NCI-H2196 (cell line): ENCODE results near the gene RPAP2.
"Not testable (repeated sequence)": the region's sequence is repeated elsewhere in the genome, so short reads cannot be mapped to it uniquely, and the experiment has no call there.

Source experiments
- DNase-seq: peaks from one replicate; lab custom pipeline; 2025; ENCODE audit not compliant: unreplicated experiment; lab: John Stamatoyannopoulos, UW

Gene RPAP2

DNA sequence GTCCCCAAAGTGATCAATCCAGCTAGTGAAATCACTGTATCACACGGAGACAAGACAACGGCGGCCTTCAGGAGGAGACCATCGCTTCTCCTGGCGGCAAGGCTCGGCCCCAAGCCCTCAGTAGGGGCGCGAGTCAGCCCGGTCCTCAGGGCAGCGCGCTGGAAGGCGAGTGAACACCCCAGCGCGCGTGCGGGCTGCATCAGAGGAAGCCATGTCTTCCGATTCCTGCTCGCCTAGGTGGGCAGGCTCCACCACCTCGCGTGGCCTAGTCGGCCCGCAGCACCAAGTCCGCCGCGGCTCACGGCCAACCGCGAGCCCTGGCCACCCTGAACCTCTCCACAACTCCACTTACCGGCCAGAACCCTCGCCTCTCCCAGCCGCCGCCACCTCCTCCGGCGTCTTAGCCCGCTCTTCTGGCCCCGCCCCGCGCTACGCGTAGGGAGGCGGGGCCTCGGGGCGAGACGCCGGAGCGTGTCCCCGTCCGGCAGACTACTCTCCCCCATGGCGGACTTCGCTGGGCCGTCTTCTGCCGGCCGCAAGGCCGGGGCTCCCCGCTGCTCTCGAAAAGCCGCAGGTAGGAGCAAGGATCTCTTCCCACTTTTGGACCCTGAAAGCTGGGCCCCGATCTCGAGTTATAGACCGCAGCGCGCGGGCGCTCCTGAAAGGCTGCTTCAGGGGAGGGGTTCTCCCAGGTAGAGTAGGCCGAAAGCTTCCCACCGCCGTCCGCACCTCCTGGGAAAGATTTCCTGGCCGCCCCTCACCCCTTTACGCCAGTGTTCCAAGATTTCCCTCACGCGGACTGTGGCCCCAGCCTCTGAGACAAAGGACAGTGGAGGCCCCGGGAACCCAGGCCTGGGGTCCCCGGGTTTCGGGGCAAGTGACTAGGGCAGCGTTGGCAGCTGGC, at the start of gene RPAP2, which contains the start of gene GLMN:
Gene RPAP2 (plus strand): TSS at position 487 of the 904 bp plus-strand sequence. CDS start 15 bp downstream, at position 502.
Gene GLMN (minus strand): TSS at position 415 of the 904 bp plus-strand sequence. CDS start 988 bp downstream, outside the sequence.
- peak; percentile 92 for DNase-seq

DNA sequence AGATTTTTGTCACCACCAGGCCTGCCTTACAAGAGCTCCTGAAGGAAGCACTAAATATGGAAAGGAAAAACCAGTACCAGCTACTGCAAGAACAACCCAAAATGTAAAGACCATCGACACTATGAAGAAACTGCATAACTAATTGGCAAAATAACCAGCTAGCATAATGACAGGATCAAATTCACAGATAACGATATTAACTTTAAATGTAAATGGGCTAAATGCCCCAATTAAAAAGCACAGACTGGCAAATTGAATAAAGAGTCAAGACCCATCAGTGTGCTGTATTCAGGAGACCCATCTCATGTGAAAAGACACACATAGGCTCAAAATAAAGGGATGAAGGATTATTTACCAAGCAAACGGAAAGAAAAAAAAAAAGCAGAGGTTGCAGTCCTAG, 44.1 kb upstream of the RPAP2 start:
- DNase-seq = not testable (repeated sequence)

DNA sequence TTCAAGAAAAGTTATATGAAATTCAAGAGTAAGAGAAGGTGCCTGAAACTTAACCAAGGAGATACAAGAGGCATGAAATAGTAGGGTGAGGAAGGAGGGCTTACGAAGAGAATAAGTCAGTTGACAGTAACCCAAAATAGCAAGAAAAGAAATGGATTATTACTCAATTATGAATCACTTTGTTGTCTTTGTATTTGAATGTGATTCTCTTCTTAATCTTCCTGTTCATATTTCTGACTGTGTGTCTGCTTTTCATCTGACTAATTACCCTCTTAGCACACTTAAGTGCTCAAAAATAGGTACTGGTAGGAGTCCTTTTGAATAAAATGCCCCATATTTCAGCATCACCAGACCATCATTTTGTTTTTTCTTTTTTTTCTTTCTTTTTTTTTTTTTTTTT, 39.5 kb upstream of the RPAP2 start:
- no peak for DNase-seq

DNA sequence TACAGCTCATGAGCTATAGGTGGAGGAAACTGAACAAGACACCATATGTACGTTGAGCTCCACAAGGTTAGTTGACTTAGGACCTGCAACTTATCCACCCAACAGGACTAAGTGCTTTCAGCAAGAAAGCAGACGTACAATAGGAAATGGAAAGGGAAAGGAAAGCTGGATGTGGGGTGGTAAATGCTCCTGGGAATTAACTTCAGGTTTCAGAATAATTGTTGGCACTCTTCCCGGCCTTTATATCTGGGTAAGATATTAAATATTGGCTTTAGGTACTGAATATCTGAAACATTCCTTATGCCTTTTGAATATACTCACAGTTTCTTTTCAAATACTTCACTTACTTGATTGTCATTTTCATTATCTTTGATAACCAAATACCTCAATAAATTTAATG, 36.3 kb upstream of the RPAP2 start:
- DNase-seq = no peak

DNA sequence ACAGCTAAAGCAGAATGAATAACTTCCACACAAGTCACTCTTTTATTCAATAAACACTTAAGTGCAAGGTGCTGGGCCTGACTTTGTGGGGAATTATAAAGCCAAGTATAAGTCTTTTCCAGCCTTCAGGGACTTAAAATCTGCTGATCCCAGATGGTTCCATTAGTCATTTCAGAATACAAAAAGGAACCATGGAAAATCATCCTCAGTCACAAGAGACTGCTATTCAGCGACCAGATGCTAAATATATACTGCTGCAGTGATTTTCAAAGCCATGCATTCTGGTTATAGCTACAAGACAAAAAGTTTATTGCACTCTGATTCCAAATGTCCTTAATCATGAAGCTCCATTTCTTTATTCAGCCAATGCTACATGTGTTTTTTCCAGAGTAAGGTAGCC, 25.8 kb upstream of the RPAP2 start:
- no peak for DNase-seq

DNA sequence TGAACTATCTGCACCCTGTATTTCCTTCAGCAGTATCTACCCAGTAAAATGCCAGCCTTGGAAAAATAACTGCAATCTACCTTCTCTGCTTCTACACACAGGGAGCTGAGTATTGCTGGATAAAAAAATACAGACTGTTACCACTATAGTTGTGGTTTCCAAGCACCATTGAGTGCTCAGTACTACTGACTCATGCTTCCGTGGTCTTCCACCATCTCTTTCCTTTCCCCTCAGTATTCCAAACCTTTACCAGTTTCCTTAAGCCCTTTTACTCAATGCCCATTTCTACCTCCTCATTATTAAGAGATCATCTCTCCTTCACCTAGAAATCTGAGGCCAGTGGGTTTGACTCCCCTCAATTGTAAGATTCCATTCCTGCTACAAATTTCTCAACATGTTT, 23.9 kb upstream of the RPAP2 start:
- no peak for DNase-seq

DNA sequence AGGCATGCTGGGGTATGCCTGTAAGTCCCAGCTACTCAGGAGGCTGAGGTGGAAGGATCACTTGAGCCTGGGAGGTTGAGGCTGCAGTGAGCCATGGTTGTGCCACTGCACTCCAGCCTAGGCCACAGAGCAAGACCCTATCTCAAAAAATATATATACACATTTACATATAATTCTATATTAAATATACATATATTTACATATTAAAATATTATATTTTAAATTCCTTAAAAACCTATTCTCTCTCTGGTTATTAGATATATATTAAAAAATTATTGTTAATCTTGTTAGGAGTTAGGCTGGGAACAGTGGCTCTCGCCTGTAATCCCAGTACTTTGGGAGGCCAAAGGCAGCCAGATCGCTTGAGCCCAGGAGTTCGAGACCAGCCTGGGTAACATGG, 22.8 kb upstream of the RPAP2 start:
- no peak for DNase-seq

DNA sequence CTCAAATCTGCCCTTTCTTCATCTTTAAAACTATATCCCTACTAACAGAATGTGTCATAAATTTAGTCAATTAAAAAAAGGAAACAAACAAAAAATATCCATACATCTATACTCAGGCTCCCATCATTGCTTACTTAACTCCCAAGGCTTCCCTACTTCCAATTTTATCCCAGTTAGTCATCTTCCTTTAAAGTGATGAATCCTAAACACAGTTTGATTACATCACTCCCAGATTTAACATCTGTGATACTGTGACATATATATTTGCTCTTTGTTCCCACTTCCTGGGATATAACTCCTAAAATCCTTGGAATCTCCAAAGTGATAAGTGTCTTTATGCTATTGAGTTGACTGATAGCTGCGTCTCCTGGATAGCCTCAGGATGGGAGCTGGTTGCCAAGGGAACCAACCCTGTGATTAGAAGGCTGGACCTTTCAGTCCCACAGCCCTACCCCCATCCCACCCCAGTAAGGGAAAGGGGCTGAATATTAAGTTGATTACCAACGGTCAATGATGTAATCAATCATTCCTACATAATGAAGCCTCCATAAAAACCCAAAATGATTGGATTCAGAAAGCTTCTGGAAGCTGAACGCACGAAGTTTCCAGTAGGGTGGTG, 21.6 kb upstream of the RPAP2 start:
- no peak for DNase-seq

DNA sequence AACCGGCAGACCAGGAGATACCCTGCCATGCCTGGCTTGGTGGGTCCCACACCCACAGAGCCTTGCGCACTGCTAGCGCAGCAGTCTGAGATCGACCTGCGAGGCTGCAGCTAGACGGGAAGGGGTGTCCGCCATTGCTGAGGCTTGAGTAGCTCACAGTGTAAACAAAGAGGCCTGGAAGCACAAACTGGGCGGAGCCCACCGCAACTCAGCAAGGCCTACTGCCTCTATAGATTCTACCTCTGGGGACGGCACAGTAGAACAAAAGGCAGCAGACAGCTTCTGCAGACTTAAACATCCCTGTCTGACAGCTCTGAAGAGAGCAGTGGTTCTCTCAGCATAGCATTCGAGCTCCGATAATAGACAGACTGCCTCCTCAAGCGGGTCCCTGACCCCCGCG, 19.1 kb upstream of the RPAP2 start:
- DNase-seq = not testable (repeated sequence)

DNA sequence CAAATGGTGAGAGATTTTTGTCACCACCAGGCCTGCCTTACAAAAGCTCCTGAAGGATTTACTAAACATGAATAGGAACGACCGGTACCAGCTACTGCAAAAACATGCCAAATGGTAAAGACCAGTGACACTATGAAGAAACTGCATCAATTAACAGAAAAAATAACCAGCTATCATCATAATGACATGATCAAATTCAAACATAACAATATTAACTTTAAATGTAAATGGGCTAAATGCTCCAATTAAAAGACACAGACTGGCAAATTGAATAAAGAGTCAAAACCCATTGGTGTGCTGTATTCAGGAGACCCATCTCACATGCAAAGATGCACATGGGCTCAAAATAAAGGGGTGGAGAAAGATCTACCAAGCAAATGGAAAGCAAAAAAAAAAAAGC, 17.4 kb upstream of the RPAP2 start:
- not testable (repeated sequence) for DNase-seq

DNA sequence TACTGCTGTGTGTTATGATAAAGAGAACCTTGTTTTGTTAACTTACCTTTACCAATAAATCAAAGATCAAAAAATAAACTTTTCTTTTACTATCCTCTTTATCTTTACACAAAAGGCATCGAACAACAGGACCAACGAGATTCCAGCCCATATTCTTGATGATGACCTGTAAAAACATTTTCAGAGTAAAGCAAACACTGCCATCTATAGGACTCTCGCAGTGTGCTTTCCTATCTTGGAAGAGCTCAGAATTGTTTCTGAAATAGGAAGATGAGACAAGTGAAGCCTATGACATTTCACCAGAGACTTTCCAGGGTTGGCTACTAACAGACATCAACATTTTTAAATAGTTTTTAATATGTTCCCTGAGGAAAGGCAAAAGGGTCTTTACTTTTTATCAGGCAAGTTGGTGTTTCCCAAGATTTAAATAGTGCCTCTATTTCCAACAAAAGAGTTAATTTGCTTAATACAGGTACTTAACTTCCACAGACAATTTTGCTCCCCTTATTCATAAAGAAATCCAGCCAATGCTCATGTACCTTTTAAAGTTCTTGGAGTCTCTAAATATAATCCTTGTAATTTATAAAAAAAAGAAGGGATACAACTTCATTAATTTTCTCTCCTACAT, 7.4 kb upstream of the RPAP2 start:
- peak; percentile 41 for DNase-seq

DNA sequence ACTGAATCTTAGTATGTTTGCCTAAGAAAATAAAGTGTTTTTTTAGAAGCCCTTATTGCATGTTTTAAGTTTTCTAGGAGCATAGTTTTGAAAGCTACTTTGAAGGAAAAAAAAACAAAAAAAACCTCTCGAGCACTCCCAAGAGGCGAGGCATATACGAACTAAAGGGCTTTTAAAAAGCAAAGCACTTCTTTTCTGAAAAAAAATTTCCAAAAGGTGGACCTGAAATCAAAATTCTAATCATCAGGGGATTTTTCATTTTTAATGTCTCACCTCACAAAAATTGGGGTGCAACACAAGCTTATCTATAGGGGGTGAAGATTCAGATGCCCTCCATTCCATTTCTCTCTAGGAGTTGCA, 666 bp upstream of the RPAP2 start:
- no peak for DNase-seq

DNA sequence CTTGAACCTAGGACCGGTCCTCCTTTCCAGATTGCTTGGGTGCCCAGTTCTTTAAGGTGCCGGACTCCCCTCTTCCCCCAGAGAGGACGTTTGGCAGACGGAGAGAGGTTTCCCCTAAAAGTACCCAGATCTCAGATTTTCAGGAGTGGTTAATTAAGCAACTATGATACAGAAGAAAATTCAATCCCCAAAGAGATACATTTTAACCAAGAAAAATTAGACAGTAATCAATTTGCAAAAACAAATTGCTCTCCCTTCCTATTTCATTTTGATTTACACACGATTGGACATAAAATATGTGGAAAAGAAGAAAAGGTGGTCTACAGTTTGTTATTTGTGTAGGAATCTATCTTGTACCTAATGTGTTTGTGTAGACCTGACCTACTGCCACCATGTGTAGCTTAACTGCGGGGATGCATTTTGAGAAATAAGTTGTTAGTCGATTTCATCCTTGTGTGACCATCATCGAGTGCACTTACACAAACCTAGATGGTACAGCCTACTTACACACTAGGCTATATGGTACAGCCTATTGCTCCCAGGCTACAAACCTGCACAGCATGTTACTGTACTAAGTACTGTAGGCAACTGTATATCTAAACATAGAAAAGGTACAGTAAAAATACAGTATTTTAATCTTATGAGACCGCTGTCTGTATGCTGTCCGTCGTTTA, 755 bp downstream of the RPAP2 start:
- DNase-seq = no peak

DNA sequence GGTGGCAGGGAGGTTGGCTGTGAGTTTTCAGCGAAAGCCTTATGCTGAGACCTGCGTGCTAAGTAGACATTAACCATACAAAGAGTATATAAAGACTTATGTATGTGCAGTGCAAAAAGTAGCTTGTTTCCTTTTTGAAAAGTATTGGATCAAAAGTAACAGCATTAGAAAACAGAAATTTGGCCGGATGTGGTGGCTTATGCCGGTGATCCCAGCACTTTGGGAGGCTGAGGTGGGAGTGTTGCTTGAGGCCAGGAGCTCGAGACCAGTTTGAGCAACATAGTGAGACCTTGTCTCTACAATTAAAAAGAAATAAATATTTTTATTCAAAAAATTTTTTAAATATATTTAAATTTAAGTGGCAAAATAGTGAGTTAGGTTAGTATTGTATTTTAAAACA, 2.2 kb downstream of the RPAP2 start:
- no peak for DNase-seq

DNA sequence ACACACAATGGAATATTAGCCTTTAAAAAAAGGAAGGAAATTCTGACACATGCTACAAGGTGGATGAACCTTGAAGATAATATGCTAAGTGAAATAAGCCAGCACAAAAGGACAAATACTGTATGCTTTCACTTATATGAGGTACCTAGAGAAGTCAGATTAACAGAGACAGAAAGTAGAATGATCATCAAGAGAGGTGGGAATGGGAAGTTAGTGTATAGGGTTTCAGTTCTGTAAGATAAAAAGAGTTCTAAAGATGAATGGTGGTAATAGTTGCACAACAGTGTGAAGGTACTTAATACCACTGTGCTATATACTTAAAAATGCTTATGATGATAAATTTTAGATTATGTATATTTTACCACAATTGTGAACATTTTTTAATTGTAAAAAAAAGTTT, 7.2 kb downstream of the RPAP2 start:
- no peak for DNase-seq

DNA sequence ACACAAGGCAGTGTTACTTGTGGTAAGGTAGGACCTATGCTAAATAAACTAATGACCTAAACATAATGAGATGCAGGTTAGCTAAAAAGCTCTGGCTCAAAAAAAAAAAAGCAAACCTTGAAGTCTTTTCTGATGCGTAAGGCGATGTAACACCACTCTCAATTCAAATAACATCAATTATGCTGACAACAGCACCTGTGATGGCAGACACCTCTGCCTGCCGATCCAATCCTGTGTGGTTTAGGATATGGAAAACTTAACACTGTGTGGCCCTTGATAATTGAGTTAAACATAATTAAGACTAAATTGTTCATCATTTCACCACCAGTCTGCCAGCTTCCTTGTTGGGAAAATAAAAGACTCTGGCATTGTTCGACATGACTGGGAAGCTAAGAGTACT, 9.1 kb downstream of the RPAP2 start:
- no peak for DNase-seq

DNA sequence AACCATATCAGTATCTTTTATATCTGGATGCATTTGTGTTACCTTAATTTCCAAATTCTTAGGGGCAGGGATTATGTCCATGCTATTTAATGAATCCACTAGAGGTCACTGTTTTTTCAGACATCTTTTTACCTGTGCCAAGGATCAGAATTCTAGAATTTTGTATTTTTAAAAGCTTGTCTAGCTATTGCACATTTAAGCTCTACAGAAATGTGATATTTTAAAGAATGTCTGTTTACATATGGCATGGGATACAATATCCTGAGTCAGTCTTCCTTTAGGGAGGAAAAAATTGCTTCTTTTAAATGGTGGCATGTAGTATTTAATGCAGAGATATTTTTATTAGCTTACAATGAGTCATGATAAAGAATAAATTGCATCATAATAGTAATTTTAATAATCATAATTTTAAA, 11.3 kb downstream of the RPAP2 start:
- DNase-seq = peak; percentile 54

DNA sequence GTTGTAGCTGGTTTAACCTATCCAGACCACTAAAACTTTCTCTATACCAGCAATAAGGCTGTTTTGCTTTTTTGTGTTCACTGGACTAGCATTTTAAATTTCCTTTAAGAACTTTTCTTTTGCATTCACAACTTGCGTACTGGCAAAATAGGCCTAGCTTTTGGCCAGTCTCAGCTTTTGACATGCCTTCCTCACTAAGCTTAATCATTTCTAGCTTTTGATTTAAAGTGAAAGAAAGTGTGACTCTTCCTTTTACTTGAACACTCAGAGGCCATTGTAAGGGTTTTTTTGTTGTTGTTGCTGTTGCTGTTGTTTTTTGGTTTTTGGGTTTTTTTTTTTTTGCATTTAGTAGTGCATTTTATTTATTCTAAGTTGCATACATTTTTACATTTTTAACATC, 15.2 kb downstream of the RPAP2 start:
- DNase-seq = no peak

DNA sequence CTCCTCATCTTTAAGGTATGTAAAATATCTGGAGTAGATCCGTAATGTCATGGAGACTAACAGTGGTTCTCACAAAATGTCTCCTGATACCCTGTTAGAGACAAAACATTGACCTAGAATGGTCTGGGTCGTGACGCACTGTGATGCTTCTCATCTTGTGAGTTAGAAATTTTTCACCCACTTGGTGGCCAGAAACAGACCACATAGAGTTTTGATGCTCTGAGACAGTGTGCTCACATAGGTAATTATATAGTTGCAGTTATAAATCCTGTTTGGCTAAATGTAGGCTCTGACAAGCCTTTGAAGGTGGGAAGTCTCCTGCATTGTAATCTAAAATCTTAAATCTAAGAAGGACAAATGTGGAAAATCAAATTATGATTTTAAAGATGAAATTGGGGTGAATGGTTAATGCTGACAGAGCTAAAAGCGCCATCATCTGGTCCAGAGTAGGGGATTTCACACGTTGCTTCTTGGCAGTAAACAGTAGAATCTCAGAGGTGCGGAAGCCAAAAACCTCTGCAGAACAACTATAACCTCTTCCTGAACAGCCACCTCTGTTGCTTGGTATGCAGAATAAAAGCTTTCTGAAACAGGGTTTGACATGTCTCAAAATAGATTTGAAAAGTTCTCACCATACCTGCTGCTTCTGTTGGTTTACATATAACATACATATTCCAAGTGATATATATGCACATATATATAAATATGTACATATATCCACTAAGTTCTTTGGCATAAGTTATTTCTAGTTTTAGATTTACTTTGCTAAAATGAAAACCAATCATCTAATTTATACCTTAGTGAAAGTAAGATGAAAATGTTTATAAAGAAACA, 17.1 kb downstream of the RPAP2 start:
- no peak for DNase-seq

DNA sequence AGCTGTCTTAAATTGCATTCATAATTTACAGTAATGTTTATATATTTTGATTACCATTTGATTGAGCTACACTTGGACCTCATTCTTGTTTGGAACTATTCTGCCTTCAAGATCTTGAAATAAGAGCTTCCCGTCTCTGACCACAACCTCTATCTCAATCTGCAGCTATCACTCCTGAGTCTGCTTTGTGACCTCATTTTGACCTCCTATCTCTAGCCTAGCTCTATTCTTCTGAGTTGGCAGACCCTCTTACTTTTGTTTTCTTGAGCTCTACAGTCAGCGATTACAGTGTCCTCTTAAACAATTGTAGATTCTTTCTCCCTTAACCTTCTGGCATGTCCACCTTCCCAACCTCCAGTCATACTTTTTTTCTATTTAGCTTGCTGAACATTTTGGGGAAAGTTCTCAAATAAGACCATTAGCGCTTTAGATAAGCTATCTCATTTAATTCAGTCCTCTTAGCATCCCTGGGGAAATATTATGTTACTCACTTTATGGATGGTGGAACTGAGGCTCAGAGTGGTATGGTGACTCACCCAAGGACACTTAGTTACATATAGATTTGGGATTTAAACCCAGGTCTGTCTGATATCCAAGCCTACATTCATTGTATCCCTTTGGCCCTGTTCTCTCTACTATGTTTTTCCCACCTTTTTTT, 19.1 kb downstream of the RPAP2 start:
- DNase-seq = no peak
